ENCODE data around the gene HDAC9.

HDAC9 gene

DNA sequence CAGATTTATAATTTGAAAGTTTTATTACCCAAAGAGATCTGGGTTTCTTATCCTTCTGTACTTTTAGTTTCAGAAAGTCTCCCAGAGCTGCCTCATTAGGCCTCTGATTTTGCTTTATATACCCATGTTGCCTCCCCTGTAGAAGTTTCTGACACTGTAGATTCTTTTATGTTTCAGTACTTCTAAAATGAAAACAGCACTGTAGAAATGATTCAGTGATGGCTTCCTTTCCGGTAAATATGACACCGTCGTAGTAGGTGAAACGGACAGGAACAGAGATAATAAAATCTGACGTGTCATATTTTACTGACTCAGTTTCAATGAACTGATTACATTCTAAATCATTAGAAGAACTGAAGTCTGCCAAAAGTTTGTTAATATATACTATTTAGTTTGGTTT lies 349.2 kb downstream of the HDAC9 start:
- Histone ChIP-seq H3K27me3 (ENCODE audit: low read length) (no peaks in the 10 kb centered on the region), H3K27ac (ENCODE audit: low read depth, low read length) (no peak overlapping the region), H2AFZ (ENCODE audit: low read depth, low read length, severe bottlenecking) (no peak overlapping the region), H3K9me3 (ENCODE audit: insufficient read depth, low read length) (no peaks in the 10 kb centered on the region), H3K9ac (ENCODE audit: low read length) (no peak overlapping the region), H3K4me3 (ENCODE audit: insufficient read depth, low read length, poor library complexity, severe bottlenecking) (no peak overlapping the region), H3K79me2 (ENCODE audit: insufficient read depth, low read length) (no peaks in the 10 kb centered on the region), H3K36me3 (ENCODE audit: low read length) (no peaks in the 10 kb centered on the region), H3F3A (ENCODE audit: insufficient read depth) (no peaks in the 10 kb centered on the region), H3K9me2 (replicated peaks; ENCODE audit: insufficient read depth, low read length) (no peaks in the 10 kb centered on the region; the same call in 1 of the 2 replicates), H3K4me2 (ENCODE audit: low read depth, low read length, poor library complexity, severe bottlenecking) (no peak overlapping the region), H4K20me1 (ENCODE audit: low read depth, low read length) (no peaks in the 10 kb centered on the region)
- TF ChIP-seq EZH2phosphoT487 (conservative IDR thresholded peaks at IDR 0.05; ENCODE audit: low read length) = no peak
- TF ChIP-seq, protein P1, sequence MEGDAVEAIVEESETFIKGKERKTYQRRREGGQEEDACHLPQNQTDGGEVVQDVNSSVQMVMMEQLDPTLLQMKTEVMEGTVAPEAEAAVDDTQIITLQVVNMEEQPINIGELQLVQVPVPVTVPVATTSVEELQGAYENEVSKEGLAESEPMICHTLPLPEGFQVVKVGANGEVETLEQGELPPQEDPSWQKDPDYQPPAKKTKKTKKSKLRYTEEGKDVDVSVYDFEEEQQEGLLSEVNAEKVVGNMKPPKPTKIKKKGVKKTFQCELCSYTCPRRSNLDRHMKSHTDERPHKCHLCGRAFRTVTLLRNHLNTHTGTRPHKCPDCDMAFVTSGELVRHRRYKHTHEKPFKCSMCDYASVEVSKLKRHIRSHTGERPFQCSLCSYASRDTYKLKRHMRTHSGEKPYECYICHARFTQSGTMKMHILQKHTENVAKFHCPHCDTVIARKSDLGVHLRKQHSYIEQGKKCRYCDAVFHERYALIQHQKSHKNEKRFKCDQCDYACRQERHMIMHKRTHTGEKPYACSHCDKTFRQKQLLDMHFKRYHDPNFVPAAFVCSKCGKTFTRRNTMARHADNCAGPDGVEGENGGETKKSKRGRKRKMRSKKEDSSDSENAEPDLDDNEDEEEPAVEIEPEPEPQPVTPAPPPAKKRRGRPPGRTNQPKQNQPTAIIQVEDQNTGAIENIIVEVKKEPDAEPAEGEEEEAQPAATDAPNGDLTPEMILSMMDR (IDR thresholded peaks at IDR 0.05; ENCODE audit: insufficient read depth, low read length, poor library complexity, severe bottlenecking) = no peak

DNA sequence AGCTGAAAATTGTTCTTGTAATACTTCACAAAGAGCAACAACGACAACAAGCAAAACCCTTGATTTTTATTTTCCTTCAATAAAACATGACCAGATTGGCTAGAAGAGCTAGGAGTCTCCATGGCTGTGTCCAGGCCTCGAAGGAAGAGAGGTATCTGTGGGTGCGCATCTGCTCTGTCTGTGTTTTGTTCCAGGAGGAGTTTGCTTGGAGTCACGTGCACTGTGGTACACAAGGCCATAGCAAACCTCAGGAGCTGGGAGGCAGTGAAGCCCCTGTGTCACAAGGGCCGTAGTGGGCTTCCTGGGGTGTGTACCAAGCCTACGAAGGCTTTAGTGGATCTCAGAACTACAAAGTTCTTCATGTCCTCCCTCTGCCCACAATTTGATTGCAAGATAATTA lies 350.2 kb downstream of the HDAC9 start:
- H3K27me3 ChIP-seq (ENCODE audit: low read length) = no peaks in the 10 kb centered on the region
- no peak overlapping the region for H3K27ac ChIP-seq (ENCODE audit: low read depth, low read length)
- H3K4me3 ChIP-seq (ENCODE audit: insufficient read depth, low read length, poor library complexity, severe bottlenecking) = no peak overlapping the region
- no peaks in the 10 kb centered on the region for H3F3A ChIP-seq (ENCODE audit: insufficient read depth)
- no peak overlapping the region for H2AFZ ChIP-seq (ENCODE audit: low read depth, low read length, severe bottlenecking)
- no peaks in the 10 kb centered on the region for H4K20me1 ChIP-seq (ENCODE audit: low read depth, low read length)
- no peaks in the 10 kb centered on the region for H3K79me2 ChIP-seq (ENCODE audit: insufficient read depth, low read length)
- H3K4me2 ChIP-seq (ENCODE audit: low read depth, low read length, poor library complexity, severe bottlenecking) = no peak overlapping the region
- no peaks in the 10 kb centered on the region for H3K36me3 ChIP-seq (ENCODE audit: low read length)
- TF ChIP-seq, protein P1 (IDR thresholded peaks at IDR 0.05; ENCODE audit: insufficient read depth, low read length, poor library complexity, severe bottlenecking) = no peak
- TF ChIP-seq EZH2phosphoT487 (conservative IDR thresholded peaks at IDR 0.05; ENCODE audit: low read length) = no peak
- H3K9me2 ChIP-seq (replicated peaks; ENCODE audit: insufficient read depth, low read length) = no peaks in the 10 kb centered on the region; the same call in 1 of the 2 replicates
- no peak overlapping the region for H3K9ac ChIP-seq (ENCODE audit: low read length)
- no peaks in the 10 kb centered on the region for H3K9me3 ChIP-seq (ENCODE audit: insufficient read depth, low read length)

DNA sequence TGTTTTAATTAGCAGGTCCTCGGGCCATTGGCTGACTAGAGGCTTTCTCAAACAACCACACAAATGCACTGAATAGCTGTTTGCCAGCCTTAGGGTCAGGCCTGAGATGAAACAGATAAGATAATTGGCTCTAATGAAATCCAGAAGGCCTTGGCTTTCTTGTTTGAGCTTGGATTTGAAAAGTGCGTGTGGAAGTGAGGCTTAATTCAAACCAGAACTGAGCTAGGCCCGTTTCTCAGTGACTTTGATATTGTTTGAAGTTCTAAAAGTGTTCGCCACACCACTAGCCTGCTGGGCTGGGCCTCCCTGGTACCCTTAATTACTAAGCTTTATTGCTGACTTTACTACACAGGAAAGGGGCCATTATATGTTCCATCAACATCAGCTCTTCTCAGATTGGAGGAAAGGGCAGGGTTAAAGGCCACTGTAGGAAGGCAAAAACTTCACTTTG lies 351.2 kb downstream of the HDAC9 start:
- H3K9ac ChIP-seq (ENCODE audit: low read length) = no peak overlapping the region

More for the DNA sequence above, 351.2 kb downstream of the HDAC9 start:
- H4K20me1 ChIP-seq (ENCODE audit: low read depth, low read length) = no peaks in the 10 kb centered on the region
- H3K36me3 ChIP-seq (ENCODE audit: low read length) = no peaks in the 10 kb centered on the region
- no peak overlapping the region for H2AFZ ChIP-seq (ENCODE audit: low read depth, low read length, severe bottlenecking)
- H3K27ac ChIP-seq (ENCODE audit: low read depth, low read length) = no peak overlapping the region
- no peaks in the 10 kb centered on the region for H3K27me3 ChIP-seq (ENCODE audit: low read length)
- H3K9me3 ChIP-seq (ENCODE audit: insufficient read depth, low read length) = no peaks in the 10 kb centered on the region
- H3K79me2 ChIP-seq (ENCODE audit: insufficient read depth, low read length) = no peaks in the 10 kb centered on the region
- no peak overlapping the region for H3K4me3 ChIP-seq (ENCODE audit: insufficient read depth, low read length, poor library complexity, severe bottlenecking)
- H3K9me2 ChIP-seq (replicated peaks; ENCODE audit: insufficient read depth, low read length) = no peaks in the 10 kb centered on the region; the same call in 1 of the 2 replicates
- H3F3A ChIP-seq (ENCODE audit: insufficient read depth) = no peaks in the 10 kb centered on the region
- TF ChIP-seq EZH2phosphoT487 (conservative IDR thresholded peaks at IDR 0.05; ENCODE audit: low read length) = no peak
- TF ChIP-seq, protein P1 (IDR thresholded peaks at IDR 0.05; ENCODE audit: insufficient read depth, low read length, poor library complexity, severe bottlenecking) = no peak
- no peak overlapping the region for H3K4me2 ChIP-seq (ENCODE audit: low read depth, low read length, poor library complexity, severe bottlenecking)
